ENCODE measurements around the gene TNNI3. TPM values are rescaled to one million over a fixed set of nuclear protein-coding genes. Genes with fewer than 3 reads are reported as not detected.
"Not testable (repeated sequence)": the region's sequence is repeated elsewhere in the genome, so short reads cannot be mapped to it uniquely, and the experiment has no call there.

The TNNI3 gene
- total and polyA plus RNA-seq, 2 donors from 2014 or later: 0.41 to 1.7 TPM

DNA sequence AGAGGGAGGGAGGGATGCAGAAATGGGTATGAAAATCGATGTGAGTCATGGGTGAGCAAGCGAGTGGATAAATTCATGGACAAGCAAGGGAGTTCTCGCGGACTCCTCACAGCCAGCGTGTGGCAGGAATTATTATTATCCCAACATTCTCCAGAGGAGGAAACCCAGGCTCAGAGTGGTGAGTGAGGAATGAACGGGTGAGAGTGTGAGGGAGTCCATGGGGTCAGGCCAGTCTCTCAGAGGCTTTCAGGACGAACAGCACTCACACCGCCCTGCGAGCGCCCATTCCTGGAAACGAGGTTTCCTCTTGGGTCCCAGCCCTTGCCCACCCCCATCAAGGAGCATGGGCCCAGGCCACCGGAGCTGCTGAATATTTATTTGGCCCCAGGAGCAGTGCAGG lies 15.2 kb upstream of the TNNI3 start:
- DNase-seq (no peak), FAIRE-seq (no peak)
- no peak overlapping the region for H3K4me3 ChIP-seq (ENCODE audit: low read length in 3 of 3)
- H3K9me3 ChIP-seq (ENCODE audit: control insufficient read depth in 2 of 3, insufficient read depth in 1 of 3, low read length in 3 of 3): no peaks in the 10 kb centered on the region
- intact Hi-C loops (cut with DNase I): no loop called here
- H3K9ac ChIP-seq (ENCODE audit: low read length in 3 of 3): no peak overlapping the region
- no peaks in the 10 kb centered on the region for H3K4me1 ChIP-seq (ENCODE audit: control insufficient read depth in 2 of 3, insufficient read depth in 2 of 3, low read depth in 1 of 3, low read length in 3 of 3)
- TF ChIP-seq, protein P1, sequence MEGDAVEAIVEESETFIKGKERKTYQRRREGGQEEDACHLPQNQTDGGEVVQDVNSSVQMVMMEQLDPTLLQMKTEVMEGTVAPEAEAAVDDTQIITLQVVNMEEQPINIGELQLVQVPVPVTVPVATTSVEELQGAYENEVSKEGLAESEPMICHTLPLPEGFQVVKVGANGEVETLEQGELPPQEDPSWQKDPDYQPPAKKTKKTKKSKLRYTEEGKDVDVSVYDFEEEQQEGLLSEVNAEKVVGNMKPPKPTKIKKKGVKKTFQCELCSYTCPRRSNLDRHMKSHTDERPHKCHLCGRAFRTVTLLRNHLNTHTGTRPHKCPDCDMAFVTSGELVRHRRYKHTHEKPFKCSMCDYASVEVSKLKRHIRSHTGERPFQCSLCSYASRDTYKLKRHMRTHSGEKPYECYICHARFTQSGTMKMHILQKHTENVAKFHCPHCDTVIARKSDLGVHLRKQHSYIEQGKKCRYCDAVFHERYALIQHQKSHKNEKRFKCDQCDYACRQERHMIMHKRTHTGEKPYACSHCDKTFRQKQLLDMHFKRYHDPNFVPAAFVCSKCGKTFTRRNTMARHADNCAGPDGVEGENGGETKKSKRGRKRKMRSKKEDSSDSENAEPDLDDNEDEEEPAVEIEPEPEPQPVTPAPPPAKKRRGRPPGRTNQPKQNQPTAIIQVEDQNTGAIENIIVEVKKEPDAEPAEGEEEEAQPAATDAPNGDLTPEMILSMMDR (IDR thresholded peaks at IDR 0.05; ENCODE audit: borderline replicate concordance, extremely low read depth, insufficient read depth): no peak
- H3K27me3 ChIP-seq (ENCODE audit: control insufficient read depth, insufficient read depth, low read length): peaks cover 19% of the 10 kb centered on the region
- no peak overlapping the region for H3K27ac ChIP-seq (ENCODE audit: low read depth in 2 of 2, low read length in 2 of 2)
- no peaks in the 10 kb centered on the region for H3K36me3 ChIP-seq (ENCODE audit: control insufficient read depth in 2 of 3, insufficient read depth in 3 of 3, low read length in 3 of 3)

DNA sequence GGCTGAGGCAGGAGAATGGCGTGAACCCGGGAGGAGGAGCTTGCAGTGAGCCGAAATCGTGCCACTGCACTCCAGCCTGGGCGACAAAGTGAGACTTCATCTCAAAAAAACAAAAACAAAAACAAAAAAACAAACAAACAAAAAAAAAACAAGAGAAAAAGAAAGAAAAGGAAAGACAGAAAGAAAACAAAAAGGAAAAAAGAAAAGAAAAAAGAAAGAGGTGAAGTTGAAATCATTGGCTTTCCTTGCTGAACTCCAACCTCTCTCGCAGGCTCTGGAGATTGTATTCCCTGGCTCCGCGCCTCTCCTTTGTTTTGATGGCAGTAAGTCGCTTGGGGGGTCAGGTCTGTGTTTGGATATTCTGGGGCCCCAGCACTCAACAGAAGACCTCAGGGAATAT lies 14.8 kb upstream of the TNNI3 start:
- peaks cover 19% of the 10 kb centered on the region for H3K27me3 ChIP-seq (ENCODE audit: control insufficient read depth, insufficient read depth, low read length)
- H3K4me1 ChIP-seq (ENCODE audit: control insufficient read depth in 2 of 3, insufficient read depth in 2 of 3, low read depth in 1 of 3, low read length in 3 of 3); DNase-seq; FAIRE-seq; intact Hi-C loops (cut with DNase I); H3K27ac ChIP-seq (ENCODE audit: low read depth in 2 of 2, low read length in 2 of 2); H3K4me3 ChIP-seq (ENCODE audit: low read length in 3 of 3); H3K36me3 ChIP-seq (ENCODE audit: control insufficient read depth in 2 of 3, insufficient read depth in 3 of 3, low read length in 3 of 3); H3K9ac ChIP-seq (ENCODE audit: low read length in 3 of 3); H3K9me3 ChIP-seq (ENCODE audit: control insufficient read depth in 2 of 3, insufficient read depth in 1 of 3, low read length in 3 of 3): not testable (repeated sequence)

DNA sequence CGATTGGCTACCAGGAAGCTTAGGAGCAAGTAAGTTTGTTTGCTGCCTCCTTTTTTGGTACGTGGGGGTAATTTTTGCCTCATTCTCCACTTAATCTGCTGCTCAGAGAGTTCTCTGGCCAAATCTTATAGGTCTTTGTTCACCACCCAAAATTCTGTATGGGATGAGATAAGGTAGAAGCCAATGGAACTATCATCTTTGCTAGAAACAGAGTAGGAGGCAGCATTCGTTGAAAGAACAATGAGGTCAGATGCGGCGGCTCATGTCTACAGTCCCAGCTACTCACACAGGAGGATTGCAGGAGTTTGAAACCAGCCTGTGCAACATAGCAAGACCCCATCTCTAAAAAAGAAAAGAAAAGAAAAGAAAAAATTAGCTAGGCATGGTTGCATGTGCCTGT lies 13.9 kb upstream of the TNNI3 start:
- no peak overlapping the region for H3K9ac ChIP-seq (ENCODE audit: low read length in 3 of 3)
- TF ChIP-seq, protein P1 (IDR thresholded peaks at IDR 0.05; ENCODE audit: borderline replicate concordance, extremely low read depth, insufficient read depth): no peak
- H3K36me3 ChIP-seq (ENCODE audit: control insufficient read depth in 2 of 3, insufficient read depth in 3 of 3, low read length in 3 of 3): no peaks in the 10 kb centered on the region
- no peaks in the 10 kb centered on the region for H3K4me1 ChIP-seq (ENCODE audit: control insufficient read depth in 2 of 3, insufficient read depth in 2 of 3, low read depth in 1 of 3, low read length in 3 of 3)
- no peaks in the 10 kb centered on the region for H3K9me3 ChIP-seq (ENCODE audit: control insufficient read depth in 2 of 3, insufficient read depth in 1 of 3, low read length in 3 of 3)
- no peak for DNase-seq
- no peak for FAIRE-seq
- intact Hi-C loops (cut with DNase I): no loop called here
- peaks cover 17% of the 10 kb centered on the region for H3K27me3 ChIP-seq (ENCODE audit: control insufficient read depth, insufficient read depth, low read length)
- H3K27ac ChIP-seq (ENCODE audit: low read depth in 2 of 2, low read length in 2 of 2): no peak overlapping the region
- H3K4me3 ChIP-seq (ENCODE audit: low read length in 3 of 3): no peak overlapping the region

DNA sequence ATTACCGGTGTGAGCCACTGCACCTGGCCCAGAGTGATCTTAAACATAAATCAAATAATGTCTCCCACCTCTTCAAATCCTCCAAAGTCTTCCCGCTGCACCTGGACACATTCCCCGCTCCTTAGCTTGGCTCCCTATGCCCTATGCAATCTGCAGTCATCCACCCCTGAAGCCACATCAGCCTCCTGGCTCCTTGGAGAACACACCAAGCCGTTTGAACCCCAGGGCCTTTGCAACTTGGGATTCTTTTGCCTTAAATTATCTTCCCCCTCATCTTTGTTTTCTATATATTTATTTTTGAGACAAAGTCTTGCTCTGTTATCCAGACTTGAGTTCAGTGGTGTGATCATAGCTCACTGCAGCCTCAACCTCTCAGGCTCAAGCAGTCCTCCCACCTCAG lies 11.6 kb upstream of the TNNI3 start:
- H3K4me3 ChIP-seq (ENCODE audit: low read length in 3 of 3): no peak overlapping the region
- H3K27ac ChIP-seq (ENCODE audit: low read depth in 2 of 2, low read length in 2 of 2): no peak overlapping the region
- no peaks in the 10 kb centered on the region for H3K9me3 ChIP-seq (ENCODE audit: control insufficient read depth in 2 of 3, insufficient read depth in 1 of 3, low read length in 3 of 3)
- no peak overlapping the region for H3K9ac ChIP-seq (ENCODE audit: low read length in 3 of 3)
- intact Hi-C loops (cut with DNase I): no loop called here
- TF ChIP-seq, protein P1 (IDR thresholded peaks at IDR 0.05; ENCODE audit: borderline replicate concordance, extremely low read depth, insufficient read depth): no peak
- H3K4me1 ChIP-seq (ENCODE audit: control insufficient read depth in 2 of 3, insufficient read depth in 2 of 3, low read depth in 1 of 3, low read length in 3 of 3): no peaks in the 10 kb centered on the region
- DNase-seq: no peak
- FAIRE-seq: no peak
- peaks cover 13% of the 10 kb centered on the region for H3K27me3 ChIP-seq (ENCODE audit: control insufficient read depth, insufficient read depth, low read length)
- no peaks in the 10 kb centered on the region for H3K36me3 ChIP-seq (ENCODE audit: control insufficient read depth in 2 of 3, insufficient read depth in 3 of 3, low read length in 3 of 3)
